NB4 (cell line): ENCODE results near the gene MYH9.

Experiments used
- CTCF ChIP-seq: IDR thresholded peaks from one replicate; pipeline ENCODE4 v1.5.1; 2012; ENCODE audit warnings: low read depth, low read length
- MAX ChIP-seq: IDR thresholded peaks from 2 replicates; pipeline ENCODE4 v1.6.1; 2011; ENCODE audit warnings: low read depth, low read length
- MYC ChIP-seq: IDR thresholded peaks from 2 replicates; pipeline ENCODE4 v1.6.1; 2011; ENCODE audit warnings: low read depth, low read length
- POLR2A ChIP-seq: IDR thresholded peaks from 2 replicates; pipeline ENCODE4 v1.6.1; 2011; ENCODE audit warnings: mild to moderate bottlenecking; ENCODE audit not compliant: insufficient read length; ENCODE audit errors: extremely low read depth

GRCh38 chr22:36233796-36234195 lies 154.0 kb downstream of the MYH9 start:
- no peak for TF ChIP-seq CTCF
- no peak for TF ChIP-seq MAX
- TF ChIP-seq POLR2A: no peak
- TF ChIP-seq MYC: no peak
